ENCODE results near the gene CIT.

The CIT gene

GRCh38 chr12:119686776-119687175 lies 190.3 kb downstream of the CIT start:
- peaks cover 5% of the 10 kb centered on the region for H3K4me1 ChIP-seq (ENCODE audit: insufficient read depth, insufficient read length)
- H3K4me3 ChIP-seq (ENCODE audit: insufficient read length, low read depth) = no peak overlapping the region
- TF ChIP-seq YY1 (IDR thresholded peaks at IDR 0.05; ENCODE audit: insufficient read depth, insufficient read length) = no peak
- TF ChIP-seq ZNF274 (IDR thresholded peaks at IDR 0.05; ENCODE audit: low read depth, low read length) = no peak
- TF ChIP-seq SUZ12 (IDR thresholded peaks at IDR 0.05; ENCODE audit: extremely low read depth, insufficient read depth, insufficient read length) = no peak
- H3K36me3 ChIP-seq (ENCODE audit: insufficient read depth, insufficient read length, low read length) = peaks cover 55% of the 10 kb centered on the region
- no peaks in the 10 kb centered on the region for H3K9me3 ChIP-seq (ENCODE audit: insufficient read depth, low read length)
- DNase-seq (ENCODE audit: low read depth, low spot score) = no peak
- H3K27me3 ChIP-seq (ENCODE audit: insufficient read depth, insufficient read length) = no peaks in the 10 kb centered on the region
- no peak overlapping the region for H3K9ac ChIP-seq (ENCODE audit: insufficient read length, low read depth)

- peaks cover 59% of the 10 kb centered on the region for H3K36me3 ChIP-seq (ENCODE audit: insufficient read depth, insufficient read length, low read length)
Observed at GRCh38 chr12:119686355-119686754, 190.8 kb downstream of the CIT start.

GRCh38 chr12:119685375-119685774 lies 191.7 kb downstream of the CIT start:
- no peak overlapping the region for H3K9ac ChIP-seq (ENCODE audit: insufficient read length, low read depth)
- H3K4me1 ChIP-seq (ENCODE audit: insufficient read depth, insufficient read length) = peaks cover 3% of the 10 kb centered on the region
- H3K36me3 ChIP-seq (ENCODE audit: insufficient read depth, insufficient read length, low read length) = peaks cover 65% of the 10 kb centered on the region
- no peak overlapping the region for H3K4me3 ChIP-seq (ENCODE audit: insufficient read length, low read depth)
- DNase-seq (ENCODE audit: low read depth, low spot score) = no peak
- no peaks in the 10 kb centered on the region for H3K27me3 ChIP-seq (ENCODE audit: insufficient read depth, insufficient read length)
- no peaks in the 10 kb centered on the region for H3K9me3 ChIP-seq (ENCODE audit: insufficient read depth, low read length)
- TF ChIP-seq YY1 (IDR thresholded peaks at IDR 0.05; ENCODE audit: insufficient read depth, insufficient read length) = no peak
- no peak for TF ChIP-seq ZNF274 (IDR thresholded peaks at IDR 0.05; ENCODE audit: low read depth, low read length)
- no peak for TF ChIP-seq SUZ12 (IDR thresholded peaks at IDR 0.05; ENCODE audit: extremely low read depth, insufficient read depth, insufficient read length)

More at GRCh38 chr12:119686355-119686754, 190.8 kb downstream of the CIT start:
- TF ChIP-seq YY1 (IDR thresholded peaks at IDR 0.05; ENCODE audit: insufficient read depth, insufficient read length) = no peak
- TF ChIP-seq SUZ12 (IDR thresholded peaks at IDR 0.05; ENCODE audit: extremely low read depth, insufficient read depth, insufficient read length) = no peak
- TF ChIP-seq ZNF274 (IDR thresholded peaks at IDR 0.05; ENCODE audit: low read depth, low read length) = no peak
- Histone ChIP-seq H3K9ac (ENCODE audit: insufficient read length, low read depth) (no peak overlapping the region), H3K9me3 (ENCODE audit: insufficient read depth, low read length) (no peaks in the 10 kb centered on the region), H3K4me3 (ENCODE audit: insufficient read length, low read depth) (no peak overlapping the region), H3K4me1 (ENCODE audit: insufficient read depth, insufficient read length) (peaks cover 5% of the 10 kb centered on the region), H3K27me3 (ENCODE audit: insufficient read depth, insufficient read length) (no peaks in the 10 kb centered on the region)
- no peak for DNase-seq (ENCODE audit: low read depth, low spot score)

- DNase-seq (ENCODE audit: low read depth, low spot score) = no peak
- Histone ChIP-seq H3K4me3 (ENCODE audit: insufficient read length, low read depth) (no peak overlapping the region), H3K9me3 (ENCODE audit: insufficient read depth, low read length) (no peaks in the 10 kb centered on the region), H3K9ac (ENCODE audit: insufficient read length, low read depth) (no peak overlapping the region), H3K4me1 (ENCODE audit: insufficient read depth, insufficient read length) (peaks cover 4% of the 10 kb centered on the region), H3K27me3 (ENCODE audit: insufficient read depth, insufficient read length) (no peaks in the 10 kb centered on the region), H3K36me3 (ENCODE audit: insufficient read depth, insufficient read length, low read length) (peaks cover 65% of the 10 kb centered on the region)
- TF ChIP-seq SUZ12 (IDR thresholded peaks at IDR 0.05; ENCODE audit: extremely low read depth, insufficient read depth, insufficient read length) = no peak
Observed at GRCh38 chr12:119684711-119685369, 192.3 kb downstream of the CIT start.

- Histone ChIP-seq H3K4me3 (ENCODE audit: insufficient read length, low read depth) (no peak overlapping the region), H3K4me1 (ENCODE audit: insufficient read depth, insufficient read length) (peaks cover 8% of the 10 kb centered on the region), H3K9ac (ENCODE audit: insufficient read length, low read depth) (no peak overlapping the region), H3K27me3 (ENCODE audit: insufficient read depth, insufficient read length) (no peaks in the 10 kb centered on the region), H3K9me3 (ENCODE audit: insufficient read depth, low read length) (no peaks in the 10 kb centered on the region), H3K36me3 (ENCODE audit: insufficient read depth, insufficient read length, low read length) (peaks cover 68% of the 10 kb centered on the region)
- TF ChIP-seq ZNF274 (IDR thresholded peaks at IDR 0.05; ENCODE audit: low read depth, low read length) (no peak), YY1 (IDR thresholded peaks at IDR 0.05; ENCODE audit: insufficient read depth, insufficient read length) (no peak), SUZ12 (IDR thresholded peaks at IDR 0.05; ENCODE audit: extremely low read depth, insufficient read depth, insufficient read length) (no peak)
- DNase-seq (ENCODE audit: low read depth, low spot score) = no peak
Observed at GRCh38 chr12:119683816-119684215, 193.3 kb downstream of the CIT start.

DNA sequence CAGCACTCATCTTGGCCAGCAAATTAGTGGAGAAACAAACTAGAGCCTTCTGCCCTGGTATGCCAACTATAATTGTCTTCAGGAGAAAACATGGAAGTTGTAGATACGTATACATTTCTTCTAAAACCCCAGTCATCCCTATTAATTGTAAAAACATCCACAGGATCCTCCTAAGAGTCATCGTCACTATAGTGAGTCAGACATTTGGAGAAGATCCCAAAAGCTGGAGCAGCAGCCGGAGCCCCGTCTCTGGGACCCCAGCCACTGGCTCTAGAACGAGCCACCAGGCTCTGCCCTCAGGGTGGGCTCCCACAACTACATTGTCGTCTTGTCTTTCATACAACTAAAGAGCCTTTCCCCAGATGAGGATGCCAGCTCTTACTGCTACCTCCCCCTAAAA lies 193.7 kb downstream of the CIT start:
- H3K36me3 ChIP-seq (ENCODE audit: insufficient read depth, insufficient read length, low read length) = peaks cover 71% of the 10 kb centered on the region
- H3K4me3 ChIP-seq (ENCODE audit: insufficient read length, low read depth) = no peak overlapping the region
- no peak overlapping the region for H3K9ac ChIP-seq (ENCODE audit: insufficient read length, low read depth)
- no peak for DNase-seq (ENCODE audit: low read depth, low spot score)
- no peaks in the 10 kb centered on the region for H3K9me3 ChIP-seq (ENCODE audit: insufficient read depth, low read length)
- TF ChIP-seq YY1 (IDR thresholded peaks at IDR 0.05; ENCODE audit: insufficient read depth, insufficient read length) (no peak), SUZ12 (IDR thresholded peaks at IDR 0.05; ENCODE audit: extremely low read depth, insufficient read depth, insufficient read length) (no peak), ZNF274 (IDR thresholded peaks at IDR 0.05; ENCODE audit: low read depth, low read length) (no peak)
- peaks cover 8% of the 10 kb centered on the region for H3K4me1 ChIP-seq (ENCODE audit: insufficient read depth, insufficient read length)
- H3K27me3 ChIP-seq (ENCODE audit: insufficient read depth, insufficient read length) = no peaks in the 10 kb centered on the region

- H3K27me3 ChIP-seq (ENCODE audit: insufficient read depth, insufficient read length) = no peaks in the 10 kb centered on the region
- no peak overlapping the region for H3K9ac ChIP-seq (ENCODE audit: insufficient read length, low read depth)
- H3K9me3 ChIP-seq (ENCODE audit: insufficient read depth, low read length) = no peaks in the 10 kb centered on the region
- TF ChIP-seq YY1 (IDR thresholded peaks at IDR 0.05; ENCODE audit: insufficient read depth, insufficient read length) (no peak), SUZ12 (IDR thresholded peaks at IDR 0.05; ENCODE audit: extremely low read depth, insufficient read depth, insufficient read length) (no peak), ZNF274 (IDR thresholded peaks at IDR 0.05; ENCODE audit: low read depth, low read length) (no peak)
- H3K4me1 ChIP-seq (ENCODE audit: insufficient read depth, insufficient read length) = peaks cover 8% of the 10 kb centered on the region
- no peak for DNase-seq (ENCODE audit: low read depth, low spot score)
- peaks cover 70% of the 10 kb centered on the region for H3K36me3 ChIP-seq (ENCODE audit: insufficient read depth, insufficient read length, low read length)
- H3K4me3 ChIP-seq (ENCODE audit: insufficient read length, low read depth) = no peak overlapping the region
Observed at GRCh38 chr12:119682639-119683252, 194.4 kb downstream of the CIT start.
